Amniotic epithelial cell (primary cell): ENCODE results near the gene ABHD14A.

Source experiments
- DNase-seq: peaks from one replicate; pipeline ENCODE4 v3.0.0-alpha.2; 2010; ENCODE audit warnings: low read depth

Gene ABHD14A

DNA sequence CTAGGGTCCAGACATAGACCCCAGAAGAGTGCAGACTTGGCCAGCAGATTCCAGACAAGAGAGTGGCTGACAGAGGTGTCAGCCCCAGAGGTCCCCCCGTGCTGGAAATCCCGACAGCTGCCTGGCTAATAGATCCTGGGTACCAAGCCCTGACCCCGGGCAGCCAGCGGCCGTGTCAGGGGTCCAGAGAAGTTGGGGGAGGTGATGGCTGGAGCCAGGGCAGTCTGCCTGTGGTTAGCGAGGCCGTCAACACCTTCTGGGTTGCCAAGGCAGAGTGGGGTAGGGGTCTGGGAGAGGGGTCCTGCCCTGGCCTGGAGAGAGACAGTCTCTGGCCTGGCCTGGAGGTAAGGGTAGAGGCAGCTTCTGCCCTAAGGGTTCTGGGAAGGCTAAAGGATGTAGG, 45.9 kb downstream of the ABHD14A start:
- DNase-seq = no peak

GRCh38 chr3:52021489-52022268, 46.8 kb downstream of the ABHD14A start:
- no peak for DNase-seq

GRCh38 chr3:52022323-52023100, 47.6 kb downstream of the ABHD14A start:
- no peak for DNase-seq

DNA sequence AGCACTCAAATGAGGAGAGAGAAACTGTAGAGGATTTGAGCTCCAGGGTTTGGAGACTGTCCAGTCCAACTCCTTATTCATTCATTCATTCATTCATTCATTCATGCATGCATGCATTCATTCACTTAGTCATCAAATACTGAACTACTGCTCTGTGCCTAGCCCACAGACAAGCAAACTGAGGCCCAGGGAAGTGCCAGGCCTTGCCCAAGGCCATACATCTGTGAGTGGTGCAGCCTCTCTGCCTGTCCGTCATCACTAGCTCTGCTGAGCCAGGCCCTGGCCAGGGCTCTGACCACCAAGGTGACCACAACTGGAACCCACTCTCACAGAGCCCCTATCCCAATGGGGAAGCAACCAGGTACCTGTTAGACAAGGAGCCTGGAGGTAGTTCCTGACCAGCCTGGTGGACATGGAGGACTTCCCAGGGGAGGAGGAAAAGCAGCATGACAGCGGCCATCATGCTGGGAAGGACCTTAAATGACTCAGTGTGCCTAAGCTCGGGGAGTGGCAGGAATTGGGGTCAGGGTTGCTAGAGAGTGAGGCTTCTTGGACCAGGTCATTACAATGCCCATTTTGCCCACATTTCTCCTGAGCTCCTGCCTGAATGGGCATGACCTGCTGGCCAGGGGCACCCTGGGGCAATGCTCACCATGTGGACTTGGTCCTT, 48.4 kb downstream of the ABHD14A start:
- no peak for DNase-seq

GRCh38 chr3:52023860-52024764, 49.2 kb downstream of the ABHD14A start:
- DNase-seq = no peak

GRCh38 chr3:52024765-52025452, 50.0 kb downstream of the ABHD14A start:
- DNase-seq = no peak

DNA sequence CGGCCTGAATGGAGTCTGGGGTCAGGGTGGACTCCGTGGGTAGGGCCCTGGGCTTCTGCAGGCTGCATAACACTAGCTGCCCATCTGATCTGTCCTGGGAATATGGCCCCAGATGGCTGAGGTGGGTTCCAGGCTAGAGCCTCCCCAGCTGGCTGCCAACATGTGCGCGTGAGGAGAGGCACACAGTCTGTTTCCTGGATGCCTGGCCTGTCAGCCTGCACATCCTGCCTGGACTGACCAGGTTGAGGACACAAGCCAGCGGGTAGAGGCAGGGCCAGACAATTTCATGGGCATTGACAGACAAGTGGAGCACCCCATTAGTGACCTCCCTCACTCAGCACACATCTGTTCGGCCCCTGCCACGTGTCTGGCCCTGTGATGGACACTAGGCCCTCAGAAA, 50.6 kb downstream of the ABHD14A start:
- no peak for DNase-seq

- DNase-seq = no peak
Measured at GRCh38 chr3:52026041-52026440, 51.2 kb downstream of the ABHD14A start.

GRCh38 chr3:52028572-52028971, 53.7 kb downstream of the ABHD14A start:
- DNase-seq = no peak

- DNase-seq = no peak
Measured at GRCh38 chr3:52029053-52029452, 54.2 kb downstream of the ABHD14A start.

DNA sequence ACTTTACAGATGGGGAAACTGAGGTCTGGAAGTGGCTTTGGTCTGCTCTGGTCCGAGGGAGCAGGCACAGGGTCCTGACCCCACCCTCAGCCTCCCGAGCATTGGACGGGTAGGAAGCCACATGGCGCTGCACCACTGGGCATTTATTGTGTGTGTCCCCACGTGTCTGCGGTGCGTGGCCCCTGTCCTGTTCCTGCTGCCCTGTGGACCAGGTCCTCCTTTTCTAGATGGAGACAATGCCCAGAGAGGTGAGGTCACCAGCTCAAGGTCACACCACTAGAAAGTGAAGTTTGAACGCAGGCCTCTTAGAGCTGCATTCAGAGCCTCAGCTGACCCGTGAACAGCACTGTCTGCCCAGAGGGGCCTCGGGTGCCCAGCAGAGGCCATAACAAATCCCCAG, 54.7 kb downstream of the ABHD14A start:
- no peak for DNase-seq
